Adipose tissue (tissue), 3 donors: ENCODE results near the gene PCDHGC5. TPM values are rescaled to one million over a fixed set of nuclear protein-coding genes. Genes with fewer than 3 reads are reported as not detected.

Source experiments
- H3K27ac ChIP-seq: one replicate; pipeline ENCODE4 v1.5.1; 2013; ENCODE audit warnings: low read depth, low read length
- WGBS, 3 donors: extraction: QIAGEN DNeasy Blood & Tissue Kit; methylation state at CpG; one replicate each; pipeline ENCODE4 v1.1.7; 2013; 5-methylcytosine and 5-hydroxymethylcytosine counted together
- polyA plus RNA-seq, 3 donors: library from polyadenylated mRNA; stranded (reverse); fragments of 200-250 nt; gene quantifications; one replicate each; pipeline ENCODE4 v1.2.3, GENCODE V29; 2013
- donor health status: healthy with polysubstance abuse.
- donor health status: Bipolar disorder and iron deficiency.
- donor health status: healthy.

PCDHGC5 gene
- polyA plus RNA-seq, 3 donors, result 0.06 to 0.56 (median 0.07) TPM

DNA sequence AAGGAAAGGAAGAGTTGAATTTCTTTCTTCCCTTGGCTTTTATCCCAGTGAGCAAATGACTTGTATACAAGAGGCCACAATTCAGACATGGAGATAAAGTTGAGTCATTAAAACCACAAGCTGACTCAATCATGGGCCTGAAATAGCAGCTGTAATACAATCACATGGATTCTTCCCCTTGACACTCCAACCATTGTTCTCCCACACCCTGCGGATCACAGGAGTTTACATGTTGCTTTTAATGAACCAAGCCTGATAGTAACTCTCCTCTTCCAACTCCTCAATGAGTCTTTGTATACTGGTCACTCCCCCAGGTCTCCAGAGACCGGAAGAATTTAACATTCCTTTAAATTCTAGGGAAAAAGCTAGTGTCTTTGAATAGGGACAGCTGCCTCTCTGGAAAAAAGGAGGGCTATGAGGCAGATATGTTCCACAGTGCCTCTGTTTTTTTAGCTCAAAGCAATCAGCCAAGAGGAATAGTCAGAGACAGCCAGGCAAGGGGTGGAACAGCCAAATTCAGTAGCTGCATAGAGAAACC, 32.4 kb downstream of the PCDHGC5 start:
- H3K27ac ChIP-seq, result no peak overlapping the region
- 17 to 68% (median 34%) methylated on average over 2 of the region's 2 CpGs for WGBS, 3 donors

DNA sequence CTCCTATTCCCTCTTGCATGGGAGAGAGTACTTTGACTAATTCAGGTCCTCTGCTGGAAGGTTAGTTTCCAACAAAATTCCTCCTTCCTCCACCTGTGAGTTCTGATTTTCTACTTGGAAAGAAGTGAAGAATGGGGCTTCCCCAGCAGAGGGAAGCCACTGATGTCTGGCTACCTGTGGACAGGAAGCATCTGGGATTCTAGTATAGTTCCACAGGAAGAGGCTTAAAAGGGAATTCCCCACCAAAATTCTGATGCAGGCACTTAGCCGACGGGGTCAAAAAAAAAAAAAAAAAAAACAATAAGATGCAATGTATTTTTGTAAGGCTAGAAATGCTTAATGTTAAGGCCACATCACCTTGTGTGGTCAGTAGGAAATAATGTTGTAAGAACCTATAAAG, 33.4 kb downstream of the PCDHGC5 start:
- H3K27ac ChIP-seq, result no peak overlapping the region

DNA sequence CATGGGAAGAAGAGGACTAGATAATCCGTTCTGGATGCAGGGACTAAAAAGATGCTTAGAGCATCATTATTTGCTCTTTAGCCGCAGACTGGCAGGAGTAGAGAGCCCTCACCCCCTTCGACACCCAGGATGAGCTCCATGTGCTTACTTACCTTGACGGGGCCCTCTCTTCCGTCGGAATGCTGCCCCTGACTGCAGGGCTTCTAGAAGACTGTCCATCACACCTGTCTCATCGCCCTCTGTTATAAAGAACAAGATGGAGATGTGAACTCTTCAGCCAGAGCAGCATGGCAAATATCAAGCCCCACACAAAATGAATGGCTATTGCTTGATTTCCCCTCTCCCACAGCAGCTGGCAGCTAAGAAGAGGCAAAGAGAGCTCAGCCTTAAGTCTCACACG, 35.1 kb downstream of the PCDHGC5 start:
- H3K27ac ChIP-seq, result no peak overlapping the region
- WGBS, 3 donors, result 85 to 90% (median 88%) methylated on average over 8 of the region's 8 CpGs

More for the DNA sequence above, 33.4 kb downstream of the PCDHGC5 start:
- WGBS, 3 donors, result 19 to 74% (median 34%) methylated on average over 2 of the region's 2 CpGs

DNA sequence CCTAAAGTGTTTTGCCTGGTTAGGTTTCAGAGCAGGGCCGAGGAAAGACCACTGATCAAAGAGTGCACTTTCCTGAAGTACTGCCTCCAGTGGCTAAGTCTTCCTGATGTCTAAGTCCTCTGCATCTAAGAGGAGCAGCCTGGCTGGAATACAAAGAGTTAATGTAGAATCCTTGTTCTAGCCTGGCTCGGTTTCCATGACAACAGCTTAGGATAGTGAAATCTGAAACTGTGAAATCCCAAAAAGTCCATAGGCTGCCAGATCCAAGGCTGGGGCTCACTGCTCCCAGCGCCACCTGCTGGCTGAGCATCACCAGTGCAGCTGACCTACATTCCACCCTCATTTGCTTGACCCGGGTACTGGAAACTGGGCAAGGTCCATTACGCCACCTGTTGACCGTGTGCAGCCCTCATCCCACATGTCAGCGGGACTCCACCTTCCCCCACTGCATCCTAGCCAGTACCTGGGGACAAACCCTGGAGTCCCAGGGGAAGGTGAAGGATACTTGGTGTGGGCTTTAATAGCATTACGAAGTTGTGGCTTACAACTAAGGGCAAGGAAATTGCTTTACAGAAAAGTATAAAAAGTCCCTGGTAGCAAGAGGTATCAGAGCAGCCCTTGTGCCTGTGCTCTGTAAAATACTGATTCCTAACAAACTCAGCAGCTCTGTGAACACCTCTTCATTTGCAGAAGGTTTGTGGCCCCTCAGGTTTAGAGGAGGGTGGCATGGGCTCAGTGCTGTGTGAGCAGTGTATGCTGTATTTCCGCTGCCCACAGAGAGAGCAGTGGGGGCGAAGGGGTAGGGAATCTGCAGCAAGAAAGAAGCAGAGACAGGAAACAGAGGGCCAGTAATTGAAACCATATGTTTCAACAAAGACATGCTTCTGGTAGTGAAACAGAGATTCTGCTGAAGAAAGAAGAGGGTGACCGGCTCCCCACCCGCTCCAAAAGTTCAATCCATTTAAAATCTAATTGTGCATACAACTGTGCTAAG, 36.0 kb downstream of the PCDHGC5 start:
- WGBS, 3 donors, result 29 to 41% (median 34%) methylated on average over 12 of the region's 12 CpGs
- H3K27ac ChIP-seq, result no peak overlapping the region

DNA sequence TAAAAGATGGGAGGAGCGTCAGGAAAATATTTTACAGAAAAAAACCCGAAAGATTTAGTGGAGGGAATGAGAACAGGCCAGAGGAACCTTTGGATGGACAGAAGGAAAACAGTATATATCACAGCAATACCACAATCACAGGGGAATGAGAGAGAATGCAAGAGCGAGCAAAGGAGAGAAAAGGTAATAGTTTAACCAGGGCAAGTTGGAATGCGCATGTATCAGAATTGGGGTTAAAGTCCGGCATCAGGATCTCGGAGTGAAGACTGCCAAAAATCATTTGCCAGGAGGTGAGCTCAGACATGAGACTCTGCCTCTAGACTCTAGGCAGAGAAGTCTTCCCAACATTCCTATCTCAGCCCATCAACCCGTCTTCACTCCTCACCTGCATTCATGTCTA, 36.8 kb downstream of the PCDHGC5 start:
- 60 to 74% (median 68%) methylated on average over 7 of the region's 7 CpGs for WGBS, 3 donors

DNA sequence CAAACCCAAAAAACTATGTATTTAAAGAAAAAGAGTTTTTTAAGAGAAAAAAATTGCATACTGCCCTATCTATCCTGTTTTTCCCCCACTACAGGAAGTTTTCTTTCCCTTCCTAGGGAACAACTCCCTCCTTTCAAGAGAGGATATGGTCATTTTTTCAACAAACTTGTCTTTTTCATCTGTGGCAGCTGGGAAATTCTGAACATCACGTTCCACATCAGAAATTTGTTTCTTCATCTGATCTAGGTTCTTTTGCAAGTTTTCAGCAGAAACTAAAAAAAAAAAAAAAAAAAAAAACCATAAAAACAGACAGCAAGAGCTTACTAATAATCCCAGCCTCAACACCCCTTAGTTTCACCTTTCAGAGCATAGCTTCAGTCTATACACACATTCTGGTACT, 38.5 kb downstream of the PCDHGC5 start:
- WGBS, 3 donors, result 56 to 64% (median 59%) methylated on average over 1 of the region's 1 CpG
- H3K27ac ChIP-seq, result no peak overlapping the region

More for the DNA sequence above, 36.8 kb downstream of the PCDHGC5 start:
- no peak overlapping the region for H3K27ac ChIP-seq

DNA sequence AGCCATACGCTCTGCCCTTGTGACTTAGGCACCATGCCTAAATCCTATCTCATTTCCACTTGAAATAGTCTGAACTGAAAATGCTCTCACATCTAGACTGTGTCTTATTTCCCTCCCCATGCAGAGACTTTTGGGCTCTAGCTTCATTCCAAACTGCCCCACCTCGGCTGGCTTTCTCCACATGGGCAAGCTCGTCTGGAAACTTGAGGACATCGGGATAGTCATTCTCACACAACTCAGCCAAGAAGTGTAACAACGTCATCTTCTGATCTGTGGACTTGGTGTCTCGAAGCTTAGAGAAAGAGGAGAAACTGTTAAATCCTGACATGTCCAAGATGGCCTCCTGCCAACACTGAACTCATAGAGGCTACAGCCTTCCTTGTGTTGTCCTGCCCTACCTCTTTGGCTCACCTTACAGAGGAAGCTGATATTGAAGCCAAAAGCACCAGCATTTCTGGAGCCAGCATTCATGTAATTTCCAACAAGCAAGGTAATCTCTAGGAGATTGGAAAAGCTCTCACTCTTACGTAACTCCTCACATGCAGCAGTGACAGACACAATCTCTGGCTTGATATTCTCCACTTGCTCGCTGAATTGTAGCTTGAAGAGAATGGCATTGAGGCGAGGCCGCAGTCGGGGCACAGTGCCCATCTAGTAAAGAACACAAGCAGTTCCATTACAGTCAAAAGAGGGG, 39.6 kb downstream of the PCDHGC5 start:
- H3K27ac ChIP-seq, result peak overlapping the region; percentile 56
- WGBS, 3 donors, result 54 to 76% (median 63%) methylated on average over 11 of the region's 11 CpGs

DNA sequence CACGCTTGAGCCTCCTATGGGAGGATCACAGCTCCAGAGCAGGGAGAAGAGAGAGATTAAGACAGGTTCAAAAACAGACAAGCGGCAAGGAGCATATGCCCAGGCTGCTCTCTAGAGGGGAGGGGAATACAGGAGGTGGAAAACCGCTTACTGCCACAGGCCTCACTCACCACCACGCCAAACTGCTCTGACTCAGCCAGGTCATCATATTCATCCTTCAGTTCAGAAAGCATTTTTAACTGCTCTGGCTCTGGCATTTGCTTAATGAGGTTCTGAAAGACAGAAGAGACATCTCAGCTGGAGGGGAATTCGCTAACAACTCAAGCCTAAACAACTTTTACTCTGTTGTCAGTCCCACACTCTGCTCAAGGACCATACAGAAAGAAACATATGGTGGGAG, 40.1 kb downstream of the PCDHGC5 start:
- 65 to 81% (median 69%) methylated on average over 5 of the region's 5 CpGs for WGBS, 3 donors
- H3K27ac ChIP-seq, result peak overlapping the region; percentile 17

DNA sequence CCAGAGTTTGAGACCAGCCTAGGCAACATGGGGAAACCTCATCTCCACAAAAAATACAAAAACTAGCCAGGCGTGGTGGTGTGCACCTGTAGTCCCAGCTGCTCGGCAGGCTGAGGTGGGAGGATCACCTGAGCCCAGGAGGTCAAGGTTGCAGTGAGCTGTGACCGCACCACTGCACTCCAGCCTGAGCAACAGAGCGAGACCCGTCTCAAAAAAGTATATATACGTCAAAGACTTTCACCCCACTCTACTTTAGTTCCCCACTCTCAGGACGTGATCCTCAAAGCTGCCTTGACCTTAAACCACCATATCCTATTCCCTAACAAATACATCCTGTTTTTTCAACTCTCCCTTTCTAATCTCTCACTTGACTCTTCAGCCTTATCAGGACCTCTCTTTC, 41.0 kb downstream of the PCDHGC5 start:
- WGBS, 3 donors, result 90 to 92% (median 91%) methylated on average over 7 of the region's 7 CpGs
- H3K27ac ChIP-seq, result no peak overlapping the region

DNA sequence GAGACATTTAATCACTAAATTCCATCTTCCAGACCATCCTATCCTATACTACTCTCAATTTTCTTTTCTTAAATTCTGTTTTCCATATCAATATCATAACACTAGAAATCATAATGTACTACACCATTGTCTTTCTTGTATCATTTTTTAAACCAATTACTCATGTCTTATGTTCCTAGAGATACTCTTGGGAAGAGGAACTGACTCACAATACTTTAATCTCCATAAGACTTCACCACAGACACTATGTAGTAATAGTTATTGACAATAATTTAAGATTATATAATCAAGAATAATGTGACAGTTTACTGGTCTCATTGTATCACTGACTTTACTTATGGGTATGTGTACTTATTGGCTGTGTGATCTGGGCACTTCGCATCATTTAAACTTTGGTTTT, 43.8 kb downstream of the PCDHGC5 start:
- WGBS, 3 donors, result 97 to 100% (median 99%) methylated on average over 1 of the region's 1 CpG
- H3K27ac ChIP-seq, result no peak overlapping the region

DNA sequence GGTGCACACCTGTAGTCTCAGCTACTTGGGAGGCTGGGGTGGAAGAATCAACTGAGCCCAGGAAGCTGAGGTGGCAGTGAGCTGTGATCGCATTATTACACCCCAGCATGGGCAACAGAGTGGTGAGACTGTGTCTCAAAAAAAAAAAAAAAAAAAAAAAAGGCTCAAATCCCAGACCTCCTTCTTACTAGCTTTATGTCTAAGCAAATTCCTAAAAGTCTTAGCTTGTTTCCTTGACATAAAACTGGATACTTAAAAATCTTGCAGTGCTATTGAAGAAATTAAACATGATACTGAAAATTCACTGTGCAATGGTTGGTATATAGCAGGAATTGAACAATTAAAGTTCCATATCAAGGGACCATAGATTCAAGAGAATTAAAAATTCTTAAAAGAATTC, 45.0 kb downstream of the PCDHGC5 start:
- WGBS, 3 donors, result 93 to 100% (median 97%) methylated on average over 1 of the region's 1 CpG
- H3K27ac ChIP-seq, result no peak overlapping the region

DNA sequence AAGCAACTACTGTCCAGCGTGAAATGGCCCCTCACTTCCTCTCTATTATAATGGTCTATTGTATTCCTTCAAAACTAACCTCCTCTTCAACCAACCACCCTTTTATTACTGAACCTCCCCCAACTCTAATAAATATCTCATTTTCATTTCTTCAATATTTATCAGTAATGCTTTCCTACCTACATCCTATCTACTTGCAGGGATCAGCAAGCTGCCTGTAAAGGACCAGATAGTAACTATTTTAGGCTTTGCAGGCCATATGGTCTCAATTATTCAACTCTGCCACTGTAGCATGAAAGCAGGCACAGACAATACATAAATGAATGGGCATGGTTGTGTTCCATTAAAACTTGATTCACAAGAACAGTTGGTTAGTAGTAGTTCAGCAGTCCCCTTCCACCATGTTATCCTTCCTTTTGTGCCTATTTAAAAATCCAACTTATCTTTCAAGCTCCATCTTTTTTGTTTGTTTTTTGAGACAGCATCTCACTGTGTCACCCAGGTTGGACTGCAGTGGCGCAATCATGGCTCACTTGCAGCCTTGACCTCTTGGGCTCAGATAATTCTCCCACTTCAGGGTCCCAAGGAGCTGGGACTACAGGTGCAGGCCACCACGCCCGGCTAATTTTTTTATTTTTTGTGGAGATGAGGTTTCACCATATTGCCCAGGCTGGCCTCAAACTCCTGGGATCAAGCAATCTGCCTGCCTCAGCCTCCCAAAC, 45.8 kb downstream of the PCDHGC5 start:
- WGBS, 3 donors, result 95 to 98% (median 96%) methylated on average over 4 of the region's 4 CpGs

More for the DNA sequence above, 45.8 kb downstream of the PCDHGC5 start:
- no peak overlapping the region for H3K27ac ChIP-seq

Other genes starting within 250 kb of the PCDHGC5 start
- gene PCDHB15, start 243.7 kb upstream of the PCDHGC5 start, polyA plus RNA-seq, result 1 to 10 TPM in 2 of 3 donors, under 1 TPM in 1; 0.79 to 3.2 (median 2.0) TPM
- under 1 TPM in 1 of 3 donors, not detected in 2; 0.03 TPM for gene SLC25A2, start 185.0 kb upstream of the PCDHGC5 start, polyA plus RNA-seq
- 10 to 100 TPM; 32.2 to 62.0 (median 59.1) TPM for gene TAF7, start 168.3 kb upstream of the PCDHGC5 start, polyA plus RNA-seq
- under 1 TPM in 2 of 3 donors, not detected in 1; 0.10 to 0.25 TPM for gene PCDHGA1, start 158.6 kb upstream of the PCDHGC5 start, polyA plus RNA-seq
- gene PCDHGA2, start 150.3 kb upstream of the PCDHGC5 start, polyA plus RNA-seq, result 1 to 10 TPM in 1 of 3 donors, under 1 TPM in 2; 0.56 to 1.3 (median 0.89) TPM
- gene PCDHGA3, start 145.3 kb upstream of the PCDHGC5 start, polyA plus RNA-seq, result under 1 TPM; 0.45 to 0.82 (median 0.54) TPM
- gene PCDHGB1, start 139.0 kb upstream of the PCDHGC5 start, polyA plus RNA-seq, result under 1 TPM; 0.11 to 0.36 (median 0.30) TPM
- gene PCDHGA4, start 134.1 kb upstream of the PCDHGC5 start, polyA plus RNA-seq, result under 1 TPM; 0.34 to 0.98 (median 0.82) TPM
- gene PCDHGB2, start 129.1 kb upstream of the PCDHGC5 start, polyA plus RNA-seq, result under 1 TPM; 0.58 to 0.90 (median 0.71) TPM
- under 1 TPM; 0.34 to 0.52 (median 0.43) TPM for gene PCDHGA5, start 124.9 kb upstream of the PCDHGC5 start, polyA plus RNA-seq
- under 1 TPM; 0.34 to 0.52 (median 0.40) TPM for gene PCDHGB3, start 118.8 kb upstream of the PCDHGC5 start, polyA plus RNA-seq
- gene PCDHGA6, start 115.2 kb upstream of the PCDHGC5 start, polyA plus RNA-seq, result 1 to 10 TPM in 1 of 3 donors, under 1 TPM in 2; 0.45 to 1.3 (median 0.83) TPM
- gene PCDHGA7, start 106.3 kb upstream of the PCDHGC5 start, polyA plus RNA-seq, result under 1 TPM; 0.11 to 0.38 (median 0.31) TPM
- gene PCDHGB4, start 101.4 kb upstream of the PCDHGC5 start, polyA plus RNA-seq, result 1 to 10 TPM in 1 of 3 donors, under 1 TPM in 2; 0.34 to 1.2 (median 0.60) TPM
- under 1 TPM; 0.07 to 0.45 (median 0.10) TPM for gene PCDHGA8, start 96.4 kb upstream of the PCDHGC5 start, polyA plus RNA-seq
- gene PCDHGB5, start 91.1 kb upstream of the PCDHGC5 start, polyA plus RNA-seq, result 1 to 10 TPM in 2 of 3 donors, under 1 TPM in 1; 0.11 to 3.1 (median 2.3) TPM
- gene PCDHGA9, start 86.3 kb upstream of the PCDHGC5 start, polyA plus RNA-seq, result under 1 TPM; 0.51 to 0.89 (median 0.67) TPM
- 1 to 10 TPM; 1.0 to 2.4 (median 1.0) TPM for gene PCDHGB6, start 81.1 kb upstream of the PCDHGC5 start, polyA plus RNA-seq
- gene PCDHGA10, start 76.1 kb upstream of the PCDHGC5 start, polyA plus RNA-seq, result 1 to 10 TPM in 1 of 3 donors, under 1 TPM in 2; 0.64 to 1.8 (median 0.79) TPM
- 1 to 10 TPM; 2.3 to 4.9 (median 2.6) TPM for gene PCDHGB7, start 71.4 kb upstream of the PCDHGC5 start, polyA plus RNA-seq
- gene PCDHGA11, start 68.0 kb upstream of the PCDHGC5 start, polyA plus RNA-seq, result 1 to 10 TPM in 1 of 3 donors, under 1 TPM in 2; 0.32 to 1.1 (median 0.79) TPM
- 1 to 10 TPM in 2 of 3 donors, under 1 TPM in 1; 0.48 to 2.0 (median 1.2) TPM for gene PCDHGA12, start 58.6 kb upstream of the PCDHGC5 start, polyA plus RNA-seq
- gene PCDHGC3, start 13.1 kb upstream of the PCDHGC5 start, polyA plus RNA-seq, result 100 to 1,000 TPM in 1 of 3 donors, 10 to 100 TPM in 2; 21.7 to 106 (median 37.2) TPM
- gene PCDHGC4, start 4.1 kb upstream of the PCDHGC5 start, polyA plus RNA-seq, result under 1 TPM; 0.05 to 0.34 (median 0.15) TPM
- gene DIAPH1, start 129.9 kb downstream of the PCDHGC5 start, polyA plus RNA-seq, result 10 to 100 TPM; 30.1 to 33.4 (median 31.9) TPM
- gene HDAC3, start 147.8 kb downstream of the PCDHGC5 start, polyA plus RNA-seq, result 10 to 100 TPM; 27.2 to 53.6 (median 35.3) TPM
- 1 to 10 TPM; 1.4 to 2.6 (median 1.5) TPM for gene RELL2, start 147.9 kb downstream of the PCDHGC5 start, polyA plus RNA-seq
- 1 to 10 TPM; 6.7 to 8.2 (median 8.1) TPM for gene FCHSD1, start 162.3 kb downstream of the PCDHGC5 start, polyA plus RNA-seq
- gene ARAP3, start 193.1 kb downstream of the PCDHGC5 start, polyA plus RNA-seq, result 10 to 100 TPM in 2 of 3 donors, 1 to 10 TPM in 1; 2.5 to 33.4 (median 14.2) TPM